ENCODE results near the gene UNKL. TPM values are rescaled to one million over a fixed set of nuclear protein-coding genes. Genes with fewer than 3 reads are reported as not detected.

Gene UNKL
- total RNA-seq, 1 donor from 2014 or later, result 14.1 TPM

DNA sequence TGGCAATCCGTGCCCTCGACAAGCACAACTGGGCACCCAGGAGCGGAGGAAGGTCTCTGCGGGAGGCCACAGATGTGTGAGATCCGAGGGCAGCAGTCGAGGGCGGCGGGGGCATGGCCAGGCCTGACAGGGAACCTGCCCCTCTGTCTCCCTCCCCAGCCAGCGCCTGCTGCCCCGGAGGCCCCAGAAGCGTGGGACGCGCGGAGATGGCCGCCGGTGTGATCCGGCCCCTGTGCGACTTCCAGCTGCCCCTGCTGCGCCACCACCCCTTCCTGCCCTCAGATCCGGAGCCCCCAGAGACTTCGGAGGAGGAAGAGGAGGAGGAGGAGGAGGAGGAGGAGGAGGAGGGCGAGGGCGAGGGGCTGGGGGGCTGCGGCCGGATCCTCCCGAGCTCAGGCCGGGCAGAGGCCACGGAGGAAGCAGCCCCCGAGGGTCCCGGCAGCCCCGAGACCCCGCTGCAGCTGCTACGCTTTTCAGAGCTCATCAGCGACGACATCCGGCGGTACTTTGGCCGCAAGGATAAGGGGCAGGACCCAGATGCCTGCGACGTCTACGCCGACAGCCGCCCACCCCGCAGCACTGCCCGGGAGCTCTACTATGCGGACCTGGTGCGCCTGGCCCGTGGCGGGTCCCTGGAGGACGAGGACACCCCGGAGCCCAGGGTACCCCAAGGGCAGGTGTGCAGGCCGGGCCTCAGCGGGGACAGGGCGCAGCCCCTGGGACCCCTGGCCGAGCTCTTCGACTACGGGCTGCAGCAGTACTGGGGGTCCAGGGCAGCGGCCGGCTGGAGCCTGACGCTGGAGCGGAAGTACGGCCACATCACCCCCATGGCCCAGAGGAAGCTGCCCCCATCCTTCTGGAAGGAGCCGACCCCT is 18.1 kb upstream of the UNKL start:
- ATAC-seq (no peak), DNase-seq (ENCODE audit: low spot score) (no peak)

DNA sequence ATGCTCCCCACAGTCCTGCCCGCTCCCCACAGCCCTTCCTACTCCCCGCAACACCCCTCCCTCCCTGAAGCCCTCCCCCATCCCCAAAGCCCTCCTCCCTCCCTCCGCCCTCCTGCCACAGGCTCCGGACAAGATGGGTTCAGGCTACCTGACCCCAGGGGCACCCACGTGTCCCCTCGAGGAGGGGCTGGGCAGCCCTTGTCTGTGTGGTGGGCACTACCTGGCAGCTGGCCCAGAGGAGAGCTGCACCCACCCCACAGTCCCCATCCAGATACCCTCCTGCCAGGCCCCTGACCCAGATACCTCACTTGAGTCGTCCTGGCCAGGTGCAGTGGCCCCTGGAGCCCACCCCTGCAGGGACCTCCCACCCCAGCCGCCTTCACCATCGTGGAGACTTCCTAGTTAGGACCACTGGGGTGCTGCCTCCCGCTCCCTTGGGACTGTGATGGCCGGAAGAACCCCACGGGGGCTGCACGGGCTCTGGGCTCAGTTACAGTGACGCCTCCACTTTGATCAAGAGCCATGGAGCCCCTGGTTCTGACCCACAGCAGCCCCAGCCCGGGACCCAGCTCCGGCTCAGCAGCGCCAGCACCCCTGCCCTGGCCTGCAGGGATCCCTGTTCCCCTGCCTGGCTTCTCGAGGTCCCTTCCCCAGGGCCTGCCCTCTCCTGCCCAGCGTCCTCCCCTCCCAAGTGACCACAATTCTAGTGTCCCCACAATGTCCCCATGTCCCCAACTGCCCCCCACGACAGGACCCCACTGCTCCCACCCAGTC is 17.2 kb upstream of the UNKL start:
- ATAC-seq (no peak), DNase-seq (ENCODE audit: low spot score) (no peak)

GRCh38 chr16:1430759-1431496 is 16.4 kb upstream of the UNKL start, which contains the start of gene PERCC1:
TSS of gene PERCC1 (plus strand) at chr16:1431078. CDS start at chr16:1432594, 1,516 bp downstream.
- DNase-seq (ENCODE audit: low spot score), result no peak
- peak; percentile 78 for ATAC-seq

- DNase-seq (ENCODE audit: low spot score) (no peak), ATAC-seq (no peak)
Observed at GRCh38 chr16:1430214-1430758, 15.8 kb upstream of the UNKL start.

DNA sequence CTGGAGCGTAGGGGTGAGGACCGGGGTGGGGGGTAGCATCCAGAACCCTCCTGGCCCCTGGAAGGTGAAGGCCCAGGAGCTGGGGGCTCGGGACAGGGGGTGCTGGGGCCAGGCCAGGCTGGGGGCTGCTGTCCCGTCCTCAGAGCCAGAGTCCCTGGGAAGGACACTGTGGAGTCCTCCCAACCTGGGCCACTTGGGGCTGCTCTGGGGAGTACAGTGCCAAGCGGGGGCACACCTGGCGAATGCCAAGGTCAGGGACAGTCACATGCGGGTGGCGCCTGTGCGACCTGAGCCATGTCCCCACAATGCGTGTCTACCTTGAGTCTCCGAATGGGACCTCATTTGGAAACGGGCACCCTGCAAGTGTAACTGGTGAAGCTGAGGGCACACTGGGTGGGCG is 15.1 kb upstream of the UNKL start:
- ATAC-seq, result no peak
- DNase-seq (ENCODE audit: low spot score), result no peak

GRCh38 chr16:1429012-1429411 is 14.5 kb upstream of the UNKL start:
- ATAC-seq, result no peak
- DNase-seq (ENCODE audit: low spot score), result no peak

GRCh38 chr16:1428511-1428910 is 14.0 kb upstream of the UNKL start:
- DNase-seq (ENCODE audit: low spot score) (no peak), ATAC-seq (peak; percentile 18)

DNA sequence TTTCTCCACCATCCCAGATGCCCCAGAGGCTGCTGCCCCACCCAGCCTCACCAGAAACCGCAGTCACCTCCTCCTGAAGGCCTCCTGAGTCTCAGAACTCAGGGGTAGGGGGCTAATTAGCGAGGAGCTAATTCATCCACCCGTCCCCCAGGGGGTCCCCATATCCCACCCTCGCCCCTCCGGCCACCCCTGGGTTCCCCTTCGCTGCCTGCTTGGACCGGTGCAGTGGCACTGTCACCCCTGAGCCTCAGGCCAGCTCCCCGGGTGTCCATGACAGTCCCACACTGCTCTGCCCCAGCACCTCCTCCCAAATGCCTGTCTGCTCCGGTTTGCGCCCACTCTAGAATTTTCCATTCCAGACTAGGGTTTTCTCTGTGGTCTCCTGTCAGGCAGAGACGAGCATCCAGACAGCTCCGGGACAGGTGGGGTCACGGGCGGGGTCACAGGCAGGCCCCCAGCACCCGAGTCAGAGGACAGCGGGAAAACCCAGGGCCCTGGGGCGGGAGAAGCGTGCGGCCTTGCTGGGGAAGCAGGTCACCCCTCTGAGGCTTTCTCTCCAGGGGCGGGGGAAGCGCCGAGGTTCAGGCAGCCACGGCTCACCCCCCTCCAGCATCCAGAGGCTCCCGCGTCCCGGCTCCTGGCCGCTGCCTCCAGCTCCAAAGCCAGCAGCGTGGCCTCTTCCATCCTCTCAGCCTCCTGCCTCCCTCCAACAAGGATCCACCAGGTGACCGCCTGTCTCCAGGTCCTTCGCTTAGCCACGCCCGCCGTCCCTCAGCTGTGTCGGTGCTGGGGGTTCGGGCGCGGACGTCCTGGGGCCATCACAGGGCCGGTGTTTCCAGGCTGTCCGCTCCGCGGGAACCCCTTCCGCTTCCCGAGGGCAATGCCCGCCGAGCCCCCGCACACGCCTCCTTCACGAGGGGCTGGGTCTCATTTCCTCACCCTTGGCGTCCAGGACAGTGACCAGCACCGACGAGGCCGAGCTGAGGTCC is 13.3 kb upstream of the UNKL start:
- ATAC-seq (no peak), DNase-seq (ENCODE audit: low spot score) (no peak)

- DNase-seq (ENCODE audit: low spot score) (no peak), ATAC-seq (no peak)
Observed at GRCh38 chr16:1426734-1427471, 12.4 kb upstream of the UNKL start.

DNA sequence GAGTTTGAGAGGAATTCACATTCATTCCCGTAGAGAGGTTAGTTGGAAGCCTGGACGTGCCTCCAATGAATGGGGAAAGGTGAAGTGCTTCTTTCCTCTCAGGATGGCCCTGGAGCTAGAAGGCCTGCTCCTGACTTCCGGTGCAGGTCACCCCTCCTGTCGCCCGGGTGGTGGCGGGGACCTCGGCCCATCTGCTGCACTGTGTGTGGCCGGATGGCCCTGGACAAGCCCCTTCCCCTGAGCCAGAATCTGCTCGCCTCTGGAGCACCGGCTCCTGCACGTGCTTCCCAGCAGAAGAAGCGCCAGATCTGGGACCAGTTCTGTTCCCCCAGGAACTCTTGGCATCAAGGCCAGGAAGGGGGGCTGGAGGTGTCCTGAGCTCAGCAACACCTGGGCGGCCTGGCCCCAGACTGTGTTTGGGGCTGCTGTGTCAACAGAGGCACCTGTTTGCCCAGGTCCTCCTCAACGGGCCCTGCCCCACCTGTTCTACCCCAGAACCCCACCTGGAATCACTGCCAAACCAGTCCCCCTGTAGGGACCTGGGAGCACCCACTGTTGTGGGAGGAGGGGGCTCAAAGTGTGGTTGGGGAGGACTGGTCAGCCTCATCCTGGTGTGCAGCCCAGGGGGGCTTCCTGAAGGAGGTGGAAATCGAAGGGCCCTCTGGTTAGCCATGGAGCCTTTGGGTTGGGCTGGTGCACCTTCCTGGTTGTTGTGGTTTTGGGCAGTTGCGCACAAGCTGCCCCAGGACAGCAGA is 11.3 kb upstream of the UNKL start:
- ATAC-seq (no peak), DNase-seq (ENCODE audit: low spot score) (no peak)

- ATAC-seq, result no peak
- no peak for DNase-seq (ENCODE audit: low spot score)
Observed at GRCh38 chr16:1424028-1424427, 9.5 kb upstream of the UNKL start.

- ATAC-seq, result no peak
- DNase-seq (ENCODE audit: low spot score), result no peak
Observed at GRCh38 chr16:1422076-1422475, 7.6 kb upstream of the UNKL start.

DNA sequence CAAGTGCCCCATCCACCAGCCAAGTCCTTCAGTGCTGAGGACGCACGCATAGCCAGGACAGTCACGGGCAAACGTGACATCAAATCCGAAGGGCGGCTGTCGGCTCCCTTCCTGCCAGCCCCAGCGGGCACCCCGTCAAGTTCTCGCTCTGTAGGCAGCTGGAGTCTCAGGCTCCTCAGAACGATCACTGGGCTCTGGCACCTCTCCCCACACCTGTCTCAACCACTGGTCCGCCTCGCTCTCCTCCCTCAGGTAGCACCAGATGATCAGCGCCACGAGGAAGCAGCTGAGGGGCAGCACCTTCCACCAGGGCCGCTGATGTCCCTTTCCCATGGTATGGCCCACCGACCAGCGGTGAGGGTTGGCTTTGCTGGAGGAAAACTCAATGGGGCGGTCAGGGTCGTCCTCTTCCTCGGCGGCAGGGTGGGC is 5.6 kb upstream of the UNKL start:
- ATAC-seq (peak; percentile 2), DNase-seq (ENCODE audit: low spot score) (no peak)

GRCh38 chr16:1416521-1416941 is 2.0 kb upstream of the UNKL start:
- DNase-seq (ENCODE audit: low spot score) (no peak), ATAC-seq (no peak)

DNA sequence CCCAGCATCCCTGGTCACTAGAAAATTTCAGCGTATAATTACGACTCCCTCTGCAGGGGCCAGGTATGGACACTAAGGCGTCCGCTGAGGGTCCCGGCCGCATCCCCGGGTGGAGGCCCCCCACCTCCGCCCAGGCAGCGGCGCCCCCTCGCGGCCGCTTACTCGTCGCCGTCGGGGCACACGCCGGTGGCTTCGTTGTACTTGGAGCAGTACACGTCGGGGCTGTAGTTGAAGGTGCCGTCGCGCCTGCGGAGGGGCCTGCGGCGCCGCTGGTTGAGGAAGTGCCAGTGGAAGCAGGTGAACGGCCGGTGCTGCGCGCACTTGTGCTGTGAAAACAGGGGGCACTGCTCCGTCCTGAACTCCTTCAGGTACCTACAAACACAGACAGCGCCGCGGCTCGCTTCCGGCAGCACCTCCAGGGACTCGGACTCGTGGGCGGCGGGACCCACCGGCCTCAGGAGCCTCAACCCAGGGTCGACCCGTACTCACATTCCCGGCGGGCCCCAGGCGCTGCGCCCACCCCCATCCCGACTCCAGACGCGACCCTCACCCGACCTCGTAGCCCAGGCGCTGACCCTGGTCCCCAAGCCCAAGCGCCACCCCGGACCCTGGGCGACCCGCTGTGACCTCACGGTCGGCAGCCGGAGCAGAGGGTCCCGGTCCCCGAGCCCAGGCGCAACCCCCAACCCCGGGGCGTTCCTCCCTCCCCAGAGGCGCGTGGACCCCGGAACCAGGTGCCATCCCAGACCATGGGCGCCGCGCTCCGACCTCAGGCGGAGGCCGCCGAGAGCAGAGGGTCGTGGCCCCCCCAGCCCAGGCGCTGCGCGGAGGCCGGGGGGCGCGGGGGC is 596 bp downstream of the UNKL start:
- no peak for DNase-seq (ENCODE audit: low spot score)
- peak; percentile 68 for ATAC-seq

DNA sequence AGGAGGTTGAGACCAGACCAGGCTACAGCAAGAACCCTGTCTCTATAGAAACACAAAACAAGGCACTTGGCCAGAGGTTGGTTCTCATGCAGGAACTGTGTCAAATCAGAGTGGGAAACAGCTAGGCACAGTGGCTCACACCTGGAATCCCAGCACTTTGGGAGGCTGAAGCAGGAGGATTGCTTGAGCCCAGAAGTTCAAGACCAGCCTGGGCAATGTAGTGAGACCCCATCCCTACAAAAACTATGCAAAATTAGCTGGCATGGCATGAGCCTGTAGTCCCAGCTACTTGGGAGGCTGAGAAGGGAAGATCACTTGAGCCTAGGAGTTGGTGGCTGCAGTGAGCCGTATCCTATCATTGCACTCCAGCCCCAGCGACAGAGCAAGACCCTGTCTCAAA is 1.7 kb downstream of the UNKL start:
- DNase-seq (ENCODE audit: low spot score), result no peak
- ATAC-seq, result no peak

DNA sequence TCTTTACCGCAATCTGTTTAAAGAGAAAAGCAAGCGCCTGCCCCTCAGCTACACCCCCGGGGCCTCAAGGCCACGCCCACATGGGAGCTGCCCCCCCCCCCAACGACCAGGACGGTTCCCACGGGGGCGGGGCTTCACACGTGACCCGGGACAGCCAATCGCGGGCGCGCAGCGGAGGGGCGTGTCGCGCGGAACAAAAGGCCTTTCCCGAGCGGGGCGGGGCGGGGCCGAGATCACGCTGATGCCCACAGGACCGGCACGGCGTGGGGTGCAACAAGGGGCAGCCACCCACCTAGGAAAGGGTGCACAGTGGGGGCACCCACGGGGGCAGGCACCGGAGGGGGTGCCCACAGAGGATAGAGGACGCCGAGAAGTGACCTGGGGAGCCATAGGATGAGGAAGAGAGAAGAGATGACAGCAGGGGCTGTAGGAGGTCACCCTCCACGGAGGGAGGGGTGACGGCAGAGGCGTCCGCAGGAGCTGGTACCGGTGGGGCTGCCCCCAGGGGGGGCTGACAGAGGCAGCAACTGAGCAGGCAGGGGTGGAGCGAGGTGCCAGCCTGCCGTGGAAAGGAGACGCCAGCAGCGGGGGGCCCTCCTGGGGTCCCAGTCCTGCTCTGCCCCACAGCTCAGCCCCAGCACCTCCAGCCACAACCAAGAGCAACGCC is 6.2 kb downstream of the UNKL start:
- DNase-seq (ENCODE audit: low spot score) (peak; percentile 94), ATAC-seq (peak; percentile 99)

All from left lobe of liver (tissue), 2 donors.